Measurements from ENCODE around the gene STH.

The STH gene

DNA sequence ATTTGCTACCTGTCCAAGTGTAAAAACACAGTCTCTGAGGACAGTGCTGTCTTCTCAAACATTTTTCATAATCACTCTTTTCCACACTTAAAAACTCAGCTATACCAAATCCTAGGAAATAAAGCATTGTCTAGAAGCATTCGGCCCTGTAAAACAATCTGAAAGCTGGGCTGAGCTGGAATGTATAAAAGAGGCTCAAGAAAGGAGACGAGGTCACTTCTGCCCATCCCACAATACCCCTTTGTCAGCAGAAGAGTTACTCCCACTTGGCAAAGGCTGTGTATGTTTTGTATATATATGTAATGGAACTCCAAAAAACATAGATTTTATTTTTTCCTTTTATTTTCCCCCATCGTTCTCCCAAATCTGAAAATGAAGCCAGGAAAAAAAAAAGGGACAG, 43.9 kb downstream of the STH start:
- no peak for DNase-seq (ENCODE audit: extremely low read depth, low read depth)
- TF ChIP-seq, protein P1, sequence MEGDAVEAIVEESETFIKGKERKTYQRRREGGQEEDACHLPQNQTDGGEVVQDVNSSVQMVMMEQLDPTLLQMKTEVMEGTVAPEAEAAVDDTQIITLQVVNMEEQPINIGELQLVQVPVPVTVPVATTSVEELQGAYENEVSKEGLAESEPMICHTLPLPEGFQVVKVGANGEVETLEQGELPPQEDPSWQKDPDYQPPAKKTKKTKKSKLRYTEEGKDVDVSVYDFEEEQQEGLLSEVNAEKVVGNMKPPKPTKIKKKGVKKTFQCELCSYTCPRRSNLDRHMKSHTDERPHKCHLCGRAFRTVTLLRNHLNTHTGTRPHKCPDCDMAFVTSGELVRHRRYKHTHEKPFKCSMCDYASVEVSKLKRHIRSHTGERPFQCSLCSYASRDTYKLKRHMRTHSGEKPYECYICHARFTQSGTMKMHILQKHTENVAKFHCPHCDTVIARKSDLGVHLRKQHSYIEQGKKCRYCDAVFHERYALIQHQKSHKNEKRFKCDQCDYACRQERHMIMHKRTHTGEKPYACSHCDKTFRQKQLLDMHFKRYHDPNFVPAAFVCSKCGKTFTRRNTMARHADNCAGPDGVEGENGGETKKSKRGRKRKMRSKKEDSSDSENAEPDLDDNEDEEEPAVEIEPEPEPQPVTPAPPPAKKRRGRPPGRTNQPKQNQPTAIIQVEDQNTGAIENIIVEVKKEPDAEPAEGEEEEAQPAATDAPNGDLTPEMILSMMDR (IDR thresholded peaks at IDR 0.05; ENCODE audit: low read depth, low read length): no peak

DNA sequence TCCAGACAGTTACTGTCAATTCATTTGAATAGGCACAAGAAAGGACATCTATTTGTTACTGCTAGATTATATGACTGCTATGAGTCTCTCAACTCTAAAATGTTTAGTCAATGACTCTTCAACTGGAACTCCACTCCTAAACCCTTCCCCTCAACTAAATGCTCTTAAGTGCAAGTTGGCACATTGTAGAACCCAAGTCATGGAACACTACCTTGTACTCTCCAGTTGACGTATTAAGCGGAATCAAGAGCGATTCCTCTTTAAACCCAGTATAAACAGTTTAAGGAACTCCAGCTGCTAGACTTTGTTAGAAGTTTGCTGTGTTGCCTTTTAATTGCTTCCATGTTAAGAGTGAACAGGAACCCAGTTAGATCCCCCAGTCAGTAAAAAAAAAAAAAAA, 44.6 kb downstream of the STH start:
- TF ChIP-seq, protein P1 (IDR thresholded peaks at IDR 0.05; ENCODE audit: low read depth, low read length): no peak
- DNase-seq (ENCODE audit: extremely low read depth, low read depth): peak; percentile 54

DNA sequence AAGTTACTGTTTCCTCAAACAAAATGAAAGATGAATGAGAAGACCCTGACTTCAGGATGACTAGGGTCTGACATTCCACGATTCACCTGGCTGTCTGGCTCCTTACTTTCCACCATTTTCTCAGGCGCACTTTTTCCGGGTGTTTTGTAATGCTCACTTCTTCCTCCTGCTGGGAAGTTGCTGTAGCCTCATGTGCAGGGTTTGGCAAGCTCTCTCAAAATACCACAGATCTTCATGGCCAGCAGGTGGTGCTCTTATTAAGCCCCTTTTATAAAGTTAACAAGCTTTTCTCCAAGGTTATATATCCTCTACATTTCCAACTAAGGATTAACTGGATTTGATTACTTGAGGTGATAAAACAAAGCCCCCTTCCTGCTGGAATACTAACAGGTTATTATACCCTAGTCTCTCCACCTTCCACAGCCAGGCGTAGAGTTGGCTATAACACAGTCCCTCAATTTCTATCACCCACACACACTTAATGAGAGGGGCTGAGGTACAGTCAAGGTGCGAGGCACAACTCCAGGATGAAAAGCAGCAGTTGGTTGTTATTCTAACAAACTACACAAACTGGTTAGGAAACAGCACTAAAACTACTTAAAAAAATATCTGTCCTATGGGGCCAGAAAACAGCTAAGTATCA, 45.4 kb downstream of the STH start:
- TF ChIP-seq, protein P1 (IDR thresholded peaks at IDR 0.05; ENCODE audit: low read depth, low read length): peak; percentile 80
- DNase-seq (ENCODE audit: extremely low read depth, low read depth): peak; percentile 83

DNA sequence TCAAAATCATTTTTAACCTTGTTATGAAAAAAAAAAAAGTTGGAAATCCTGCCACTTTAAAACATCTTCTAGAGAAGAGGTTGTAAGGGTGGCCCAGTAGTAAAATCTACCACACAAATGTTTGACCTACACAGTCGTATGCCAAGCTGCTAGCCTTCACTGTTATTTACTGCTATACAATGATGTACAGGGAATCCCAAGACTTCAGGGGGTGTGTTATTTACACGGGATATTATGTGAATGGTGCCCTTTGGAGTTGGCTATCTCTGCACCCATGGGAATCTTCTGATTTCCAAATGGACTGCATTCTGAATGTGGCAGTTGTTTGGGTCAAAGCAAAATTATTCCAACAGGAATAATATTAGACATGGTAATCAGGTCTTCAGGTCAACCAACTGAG, 45.9 kb downstream of the STH start:
- no peak for DNase-seq (ENCODE audit: extremely low read depth, low read depth)
- TF ChIP-seq, protein P1 (IDR thresholded peaks at IDR 0.05; ENCODE audit: low read depth, low read length): no peak

DNA sequence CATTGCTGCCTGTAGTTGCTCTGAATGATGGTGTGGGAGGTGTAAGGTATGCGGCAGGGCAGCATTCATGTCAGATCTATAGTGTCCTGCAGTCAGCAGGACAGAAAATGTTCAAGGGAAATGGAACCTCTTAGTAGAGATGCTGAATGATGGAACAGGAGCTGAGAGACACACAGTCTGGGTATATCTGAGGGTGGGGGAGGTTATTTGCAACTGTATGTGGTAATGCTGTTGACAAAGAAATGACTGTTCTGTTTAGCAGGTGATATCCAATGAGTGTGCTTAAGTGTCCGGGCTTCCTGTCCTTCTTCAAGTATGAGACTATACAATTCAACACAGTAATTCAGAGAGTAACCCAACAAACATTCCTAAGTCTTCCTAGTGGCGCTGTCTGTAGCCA, 46.6 kb downstream of the STH start:
- TF ChIP-seq, protein P1 (IDR thresholded peaks at IDR 0.05; ENCODE audit: low read depth, low read length): no peak
- DNase-seq (ENCODE audit: extremely low read depth, low read depth): no peak

DNA sequence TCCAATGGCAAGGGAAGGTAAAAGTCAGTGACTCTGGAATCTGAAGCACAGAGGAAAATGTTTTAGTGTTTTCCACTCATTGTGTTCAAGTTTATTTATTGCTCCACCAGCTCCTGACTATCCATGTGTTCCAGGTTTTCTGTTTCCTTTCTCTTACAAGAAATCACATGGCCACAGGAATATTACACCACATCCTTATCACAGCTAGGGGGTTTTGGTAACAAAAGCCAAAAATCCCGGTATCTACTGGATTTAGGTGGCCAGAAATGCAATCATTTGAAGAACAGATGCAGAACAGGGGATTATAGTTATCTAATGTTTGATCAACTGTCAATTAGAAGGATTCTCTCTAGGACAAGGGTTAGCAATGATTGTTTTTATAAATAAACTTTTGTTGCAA, 47.9 kb downstream of the STH start:
- TF ChIP-seq, protein P1 (IDR thresholded peaks at IDR 0.05; ENCODE audit: low read depth, low read length): no peak; the same call in 1 of the 2 replicates
- peak; percentile 35 for DNase-seq (ENCODE audit: extremely low read depth, low read depth)

DNA sequence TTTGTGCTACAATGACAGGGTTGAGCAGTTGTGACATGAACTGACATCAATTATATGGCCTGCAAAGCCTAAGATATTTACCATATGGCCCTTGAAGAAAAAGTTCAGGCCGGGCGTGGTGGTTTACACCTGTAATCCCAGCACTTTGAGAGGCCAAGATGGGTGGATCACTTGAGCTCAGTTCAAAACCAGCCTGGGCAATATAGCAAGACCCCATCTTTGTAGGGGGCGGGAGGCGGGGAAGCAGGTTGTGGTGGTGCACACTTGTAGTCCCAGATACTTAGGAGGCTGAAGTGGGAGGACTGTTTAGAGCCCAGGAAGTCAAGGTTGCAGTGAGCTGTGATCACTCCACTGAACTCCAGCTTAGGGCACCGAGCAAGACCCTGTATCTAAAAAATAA, 48.3 kb downstream of the STH start:
- TF ChIP-seq, protein P1 (IDR thresholded peaks at IDR 0.05; ENCODE audit: low read depth, low read length): no peak

More for the DNA sequence above, 48.3 kb downstream of the STH start:
- DNase-seq (ENCODE audit: extremely low read depth, low read depth): no peak

Data from AG09319 (cell line).